ENCODE data around the gene TK1. TPM values are rescaled to one million over a fixed set of nuclear protein-coding genes. Genes with fewer than 3 reads are reported as not detected.

The TK1 gene
- polyA plus RNA-seq, 3 donors: 0.67 to 2.0 (median 1.4) TPM

DNA sequence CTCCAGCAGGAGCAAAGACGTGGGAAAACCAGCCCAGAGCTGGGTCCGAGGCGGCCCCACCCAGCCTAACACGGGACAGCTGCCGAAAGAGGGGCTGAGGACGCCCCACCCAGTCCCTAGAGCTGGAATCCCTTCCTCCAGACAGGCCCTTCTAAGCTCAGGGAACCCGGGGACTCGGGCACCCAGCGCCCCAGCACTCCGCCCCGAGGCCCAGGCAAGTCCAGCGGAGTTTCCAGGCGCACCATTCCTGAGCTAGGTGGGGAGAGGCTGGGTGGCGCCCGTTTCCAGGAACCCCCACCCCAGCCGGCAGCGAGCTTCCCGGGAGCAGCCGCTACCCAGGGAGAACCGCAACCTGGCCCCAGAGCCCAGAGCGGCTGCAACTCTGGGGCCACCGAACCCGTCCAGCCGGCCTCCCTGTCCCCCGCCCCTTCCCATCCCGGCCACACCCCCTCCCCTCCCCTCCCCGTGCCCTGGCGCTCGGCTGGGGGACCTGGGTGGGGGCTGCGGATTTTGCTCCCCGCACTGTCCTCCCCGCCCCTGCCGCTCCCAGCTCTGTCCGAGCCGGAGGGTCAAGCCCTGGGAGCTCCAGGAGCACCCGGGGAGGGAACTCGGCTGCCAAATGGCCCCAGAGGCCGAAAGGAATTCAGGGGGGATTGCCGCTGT lies 58.8 kb downstream of the TK1 start:
- Mint-ChIP-seq H3K4me3 (peak overlapping the region; percentile 89 to 90), H3K36me3 (peaks cover 18 to 21% of the 10 kb centered on the region in 2 donors), H3K27ac (peak overlapping the region; percentile 85 to 93 (median 92)), H3K9me3 (no peaks in the 10 kb centered on the region), H3K27me3 (ENCODE audit: low read depth in 3 of 3) (peaks cover 0 to 4% (median 0%) of the 10 kb centered on the region in 3 donors), H3K4me1 (peaks cover 68% of the 10 kb centered on the region)
- Histone ChIP-seq H2AFZ (ENCODE audit: insufficient read depth, low read depth, low read length, poor library complexity, severe bottlenecking) (peak overlapping the region; percentile 67), H3K36me3 (replicated peaks in 1 of 2; ENCODE audit: control insufficient read depth in 1 of 2, insufficient read depth in 2 of 2, low read length in 2 of 2) (peaks cover 21 to 22% of the 10 kb centered on the region in 2 donors), H3K27me3 (ENCODE audit: control insufficient read depth in 2 of 2, insufficient read depth in 2 of 2, low read length in 2 of 2) (no peaks in the 10 kb centered on the region), H3K4me3 (replicated peaks in 1 of 3; ENCODE audit: low read depth in 2 of 3, low read length in 3 of 3) (peak overlapping the region; percentile 71 to 96 (median 95)), H3K9ac (ENCODE audit: insufficient read depth, low read length, poor library complexity, severe bottlenecking) (peak overlapping the region; percentile 70), H3K27ac (ENCODE audit: low read depth in 1 of 2, low read length in 2 of 2) (peak overlapping the region; percentile 85 to 93), H3K9me3 (replicated peaks in 1 of 2; ENCODE audit: control insufficient read depth in 1 of 2, insufficient read depth in 1 of 2, low read length in 2 of 2) (no peaks in the 10 kb centered on the region), H3K4me2 (replicated peaks; ENCODE audit: extremely low read depth, low read length, poor library complexity, severe bottlenecking) (peak overlapping the region; percentile 100), H3K4me1 (ENCODE audit: control insufficient read depth in 1 of 2, insufficient read depth in 2 of 2, low read length in 2 of 2) (peaks cover 77 to 86% of the 10 kb centered on the region in 2 donors), H3K79me2 (ENCODE audit: insufficient read depth, low read length) (peaks cover 94% of the 10 kb centered on the region), H4K20me1 (ENCODE audit: insufficient read depth, low read length) (peaks cover 57% of the 10 kb centered on the region)
- TF ChIP-seq, protein P1, sequence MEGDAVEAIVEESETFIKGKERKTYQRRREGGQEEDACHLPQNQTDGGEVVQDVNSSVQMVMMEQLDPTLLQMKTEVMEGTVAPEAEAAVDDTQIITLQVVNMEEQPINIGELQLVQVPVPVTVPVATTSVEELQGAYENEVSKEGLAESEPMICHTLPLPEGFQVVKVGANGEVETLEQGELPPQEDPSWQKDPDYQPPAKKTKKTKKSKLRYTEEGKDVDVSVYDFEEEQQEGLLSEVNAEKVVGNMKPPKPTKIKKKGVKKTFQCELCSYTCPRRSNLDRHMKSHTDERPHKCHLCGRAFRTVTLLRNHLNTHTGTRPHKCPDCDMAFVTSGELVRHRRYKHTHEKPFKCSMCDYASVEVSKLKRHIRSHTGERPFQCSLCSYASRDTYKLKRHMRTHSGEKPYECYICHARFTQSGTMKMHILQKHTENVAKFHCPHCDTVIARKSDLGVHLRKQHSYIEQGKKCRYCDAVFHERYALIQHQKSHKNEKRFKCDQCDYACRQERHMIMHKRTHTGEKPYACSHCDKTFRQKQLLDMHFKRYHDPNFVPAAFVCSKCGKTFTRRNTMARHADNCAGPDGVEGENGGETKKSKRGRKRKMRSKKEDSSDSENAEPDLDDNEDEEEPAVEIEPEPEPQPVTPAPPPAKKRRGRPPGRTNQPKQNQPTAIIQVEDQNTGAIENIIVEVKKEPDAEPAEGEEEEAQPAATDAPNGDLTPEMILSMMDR (IDR thresholded peaks at IDR 0.05): no peak
- DNase-seq: no peak
- intact Hi-C loops (cut with micrococcal nuclease): loop anchor here (2.0 to 5.0 kb wide), 2 partner anchors 15 to 44 kb away; no protein-coding TSS in a partner anchor
- under 1% methylated on average over 21 of the region's 39 CpGs for WGBS (ENCODE audit: insufficient coverage)

DNA sequence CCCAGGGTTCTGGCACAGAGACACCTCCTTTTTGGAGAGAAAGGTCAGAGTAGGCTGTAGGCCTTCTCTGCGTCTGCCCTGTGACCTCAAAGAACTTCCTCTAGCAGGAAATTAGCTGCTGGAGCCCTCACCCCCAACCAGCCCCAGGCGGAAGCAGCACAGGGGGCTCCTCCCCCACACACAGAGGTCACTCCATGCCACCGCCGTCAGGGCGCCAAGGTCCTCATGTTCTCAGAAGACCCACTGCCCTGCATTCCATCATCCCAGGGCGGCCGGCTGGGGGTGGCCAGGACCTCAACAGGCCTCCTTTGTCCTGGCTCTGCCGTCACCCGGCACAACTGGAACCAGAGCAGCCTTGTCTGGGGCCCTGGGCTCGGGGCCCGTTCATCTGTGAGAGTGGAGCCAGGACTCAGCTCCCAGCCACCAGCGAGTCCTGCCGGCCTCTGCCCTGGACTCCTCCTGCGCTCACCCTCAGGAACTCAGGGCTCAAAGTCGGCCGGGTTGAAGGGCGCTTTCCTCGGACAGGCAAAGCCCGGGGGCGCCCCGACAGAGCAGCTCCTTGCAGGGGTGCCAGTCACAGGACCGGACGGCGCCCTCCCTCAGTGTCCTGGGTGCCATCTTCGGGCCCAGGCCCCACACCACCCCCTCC lies 59.5 kb downstream of the TK1 start:
- Mint-ChIP-seq H3K4me3 (peak overlapping the region; percentile 89 to 90), H3K36me3 (peaks cover 22 to 24% of the 10 kb centered on the region in 2 donors), H3K4me1 (peaks cover 68% of the 10 kb centered on the region), H3K9me3 (no peaks in the 10 kb centered on the region), H3K27me3 (ENCODE audit: low read depth in 3 of 3) (peaks cover 0 to 6% (median 0%) of the 10 kb centered on the region in 3 donors), H3K27ac (peak overlapping the region; percentile 85 to 93 (median 92))
- peak overlapping the region; percentile 67 for H2AFZ ChIP-seq (ENCODE audit: insufficient read depth, low read depth, low read length, poor library complexity, severe bottlenecking)
- peak overlapping the region; percentile 71 to 96 (median 95) for H3K4me3 ChIP-seq (replicated peaks in 1 of 3; ENCODE audit: low read depth in 2 of 3, low read length in 3 of 3)
- peaks cover 57% of the 10 kb centered on the region for H4K20me1 ChIP-seq (ENCODE audit: insufficient read depth, low read length)
- TF ChIP-seq, protein P1 (IDR thresholded peaks at IDR 0.05): no peak
- H3K27ac ChIP-seq (ENCODE audit: low read depth in 1 of 2, low read length in 2 of 2): peak overlapping the region; percentile 85 to 93
- peak overlapping the region; percentile 100 for H3K4me2 ChIP-seq (replicated peaks; ENCODE audit: extremely low read depth, low read length, poor library complexity, severe bottlenecking)
- intact Hi-C loops (cut with micrococcal nuclease): loop anchor here (2.0 to 5.0 kb wide), 2 partner anchors 15 to 45 kb away; no protein-coding TSS in a partner anchor
- H3K27me3 ChIP-seq (ENCODE audit: control insufficient read depth in 2 of 2, insufficient read depth in 2 of 2, low read length in 2 of 2): no peaks in the 10 kb centered on the region
- peaks cover 75 to 85% of the 10 kb centered on the region in 2 donors for H3K4me1 ChIP-seq (ENCODE audit: control insufficient read depth in 1 of 2, insufficient read depth in 2 of 2, low read length in 2 of 2)
- WGBS (ENCODE audit: insufficient coverage): 1% methylated on average over 24 of the region's 25 CpGs
- peaks cover 92% of the 10 kb centered on the region for H3K79me2 ChIP-seq (ENCODE audit: insufficient read depth, low read length)
- H3K36me3 ChIP-seq (replicated peaks in 1 of 2; ENCODE audit: control insufficient read depth in 1 of 2, insufficient read depth in 2 of 2, low read length in 2 of 2): peaks cover 27 to 28% of the 10 kb centered on the region in 2 donors
- DNase-seq: peak; percentile 79 to 80 (median 80)
- peak overlapping the region; percentile 70 for H3K9ac ChIP-seq (ENCODE audit: insufficient read depth, low read length, poor library complexity, severe bottlenecking)
- H3K9me3 ChIP-seq (replicated peaks in 1 of 2; ENCODE audit: control insufficient read depth in 1 of 2, insufficient read depth in 1 of 2, low read length in 2 of 2): no peaks in the 10 kb centered on the region
